CD4-positive, alpha-beta T cell treated with Interleukin-15 for 4 hours (primary cell): ENCODE data around the gene NELFA.

Experiments
- DNase-seq: peaks from one replicate; pipeline ENCODE4 v3.0.0-alpha.2; 2020; ENCODE audit warnings: low spot score

Gene NELFA

GRCh38 chr4:1982124-1983052, 26.4 kb downstream of the NELFA start:
- no peak for DNase-seq

GRCh38 chr4:1981251-1982058, 27.3 kb downstream of the NELFA start:
- DNase-seq = no peak

- no peak for DNase-seq
Observed at GRCh38 chr4:1980561-1981041, 28.2 kb downstream of the NELFA start.

- DNase-seq = no peak
Observed at GRCh38 chr4:1979477-1980196, 29.1 kb downstream of the NELFA start.

- no peak for DNase-seq
Observed at GRCh38 chr4:1978741-1979476, 29.9 kb downstream of the NELFA start.

GRCh38 chr4:1978226-1978625, 30.5 kb downstream of the NELFA start:
- no peak for DNase-seq

- DNase-seq = no peak
Observed at GRCh38 chr4:1976416-1977352, 32.1 kb downstream of the NELFA start.

GRCh38 chr4:1975880-1976279, 32.9 kb downstream of the NELFA start:
- no peak for DNase-seq

GRCh38 chr4:1975391-1975801, 33.4 kb downstream of the NELFA start:
- no peak for DNase-seq

GRCh38 chr4:1974840-1975239, 33.9 kb downstream of the NELFA start:
- DNase-seq = no peak

- DNase-seq = no peak
Observed at GRCh38 chr4:1973661-1974060, 35.1 kb downstream of the NELFA start.

GRCh38 chr4:1973218-1973617, 35.6 kb downstream of the NELFA start:
- DNase-seq = no peak

GRCh38 chr4:1972414-1972813, 36.4 kb downstream of the NELFA start:
- DNase-seq = no peak

GRCh38 chr4:1971456-1972200, 37.1 kb downstream of the NELFA start:
- DNase-seq = no peak

- no peak for DNase-seq
Observed at GRCh38 chr4:1970926-1971325, 37.8 kb downstream of the NELFA start.

GRCh38 chr4:1969928-1970723, 38.6 kb downstream of the NELFA start:
- DNase-seq = no peak

GRCh38 chr4:1968686-1969295, 40.0 kb downstream of the NELFA start:
- DNase-seq = no peak

- DNase-seq = no peak
Observed at GRCh38 chr4:1967512-1968149, 41.1 kb downstream of the NELFA start.
